Measurements from ENCODE around the gene ITPRIPL1. TPM values are rescaled to one million over a fixed set of nuclear protein-coding genes. Genes with fewer than 3 reads are reported as not detected.

The ITPRIPL1 gene
- total RNA-seq, 2 donors from 2014 or later, result 15.5 to 28.2 TPM

DNA sequence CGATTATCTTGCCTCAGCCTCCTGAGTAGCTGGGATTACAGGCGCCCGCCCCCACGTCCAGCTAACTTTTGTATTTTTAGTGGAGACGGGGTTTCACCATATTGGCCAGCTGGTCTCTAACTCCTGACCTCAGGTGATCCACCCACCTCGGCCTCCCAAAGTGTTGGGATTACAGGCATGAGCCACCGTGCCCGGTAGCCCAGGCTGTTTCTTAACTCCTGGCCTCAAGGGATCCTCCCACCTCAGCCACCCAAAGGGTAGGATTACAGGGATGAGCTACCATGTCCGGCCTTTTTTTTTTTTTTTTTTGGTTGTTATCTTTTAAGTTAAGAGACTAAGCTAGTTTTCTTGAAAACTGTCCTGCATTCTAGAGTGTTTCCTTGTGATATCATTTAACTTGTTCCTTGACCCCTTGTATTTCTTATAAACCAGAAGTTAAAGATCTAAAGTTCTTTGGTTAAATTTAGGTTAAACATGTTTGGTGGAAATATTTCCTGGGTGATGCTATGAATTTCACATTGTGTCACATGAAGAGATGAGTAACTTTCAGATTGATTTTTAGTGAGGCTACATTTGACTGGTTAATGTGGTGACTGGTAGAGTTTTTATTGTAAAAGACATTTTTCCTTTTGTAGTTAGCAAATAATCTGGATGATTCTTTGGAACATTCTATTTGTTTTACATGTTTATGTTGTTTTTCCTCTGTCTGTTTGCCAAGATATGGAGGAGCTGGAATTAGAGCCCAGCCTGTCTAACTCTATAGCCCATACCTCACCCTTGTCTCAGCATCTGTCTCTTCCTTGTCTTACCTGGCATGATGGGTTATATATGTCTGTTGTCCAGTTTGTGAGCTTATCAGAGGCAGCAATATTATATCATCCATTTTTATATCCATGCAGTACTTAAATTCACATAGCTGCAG is 15.6 kb downstream of the ITPRIPL1 start:
- Mint-ChIP-seq H3K36me3 (peaks cover 57 to 79% of the 10 kb centered on the region in 2 donors), H3K27ac (peak overlapping the region; percentile 73 to 96), H3K9me3 (no peaks in the 10 kb centered on the region)
- DNase-seq (ENCODE audit: low spot score in 2 of 2), result no peak
- ATAC-seq, result peak; percentile 45 to 73

DNA sequence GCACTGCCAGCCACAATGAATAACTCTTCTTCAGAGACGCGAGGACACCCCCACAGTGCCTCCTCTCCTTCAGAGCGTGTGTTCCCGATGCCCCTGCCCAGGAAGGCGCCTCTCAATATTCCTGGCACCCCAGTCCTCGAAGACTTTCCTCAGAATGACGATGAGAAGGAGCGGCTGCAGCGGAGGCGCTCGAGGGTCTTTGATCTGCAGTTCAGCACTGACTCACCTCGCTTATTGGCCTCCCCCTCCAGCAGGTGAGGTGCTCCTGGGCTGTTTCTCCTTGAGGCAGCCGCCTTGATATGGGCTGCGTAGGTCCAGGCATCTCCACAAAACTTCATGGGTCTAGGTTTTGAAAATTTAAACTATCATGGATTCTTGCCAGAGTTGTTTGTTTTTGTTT is 16.5 kb downstream of the ITPRIPL1 start:
- H3K9me3 Mint-ChIP-seq, result no peaks in the 10 kb centered on the region
- peak overlapping the region; percentile 73 to 86 for H3K27ac Mint-ChIP-seq
- ATAC-seq (no peak), DNase-seq (ENCODE audit: low spot score in 2 of 2) (no peak)
- H3K36me3 Mint-ChIP-seq, result peaks cover 57 to 80% of the 10 kb centered on the region in 2 donors

DNA sequence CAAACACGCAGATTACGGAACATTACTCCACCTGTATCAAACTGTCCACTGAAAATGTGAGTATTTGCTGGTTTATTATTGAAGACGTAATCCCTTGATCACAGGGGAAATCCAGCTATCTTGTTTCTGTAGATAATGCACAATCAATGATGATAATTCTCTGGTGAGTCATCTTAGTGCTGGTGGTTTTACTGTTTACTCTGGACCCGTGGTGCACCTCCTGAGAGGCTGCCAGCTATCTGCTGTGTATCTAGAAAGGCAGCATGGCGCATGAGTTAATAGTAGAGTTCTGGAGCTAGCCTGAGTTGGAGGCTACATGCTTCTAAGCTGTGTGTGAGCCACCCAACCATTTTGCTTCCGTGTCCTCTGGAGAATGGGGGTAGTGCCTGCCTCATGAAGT is 17.0 kb downstream of the ITPRIPL1 start:
- Mint-ChIP-seq H3K36me3 (peaks cover 54 to 82% of the 10 kb centered on the region in 2 donors), H3K9me3 (no peaks in the 10 kb centered on the region), H3K27ac (peak overlapping the region in 1 of 2 donors; percentile 86)
- no peak for DNase-seq (ENCODE audit: low spot score in 2 of 2)
- ATAC-seq, result peak; percentile 60 to 80

DNA sequence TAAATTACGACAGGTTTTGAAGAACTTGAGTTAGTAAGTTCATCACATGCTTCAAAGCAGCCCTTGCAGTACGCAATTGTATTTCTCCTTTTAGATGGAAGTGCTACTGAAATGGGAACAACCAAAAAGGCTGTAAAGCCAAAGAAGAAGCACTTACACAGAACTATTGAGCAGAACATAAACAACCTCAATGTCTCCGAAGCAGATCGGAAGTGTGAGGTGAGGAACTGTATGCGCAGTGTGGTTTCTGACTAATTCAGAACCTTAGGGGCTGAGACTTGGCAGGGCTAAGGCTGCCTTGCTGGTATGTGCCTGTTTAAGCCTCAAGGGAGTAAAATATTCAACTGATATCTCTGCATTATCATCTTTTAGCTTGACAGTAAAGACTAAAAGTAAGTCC is 18.9 kb downstream of the ITPRIPL1 start:
- Mint-ChIP-seq H3K9me3 (no peaks in the 10 kb centered on the region), H3K36me3 (peaks cover 54 to 79% of the 10 kb centered on the region in 2 donors), H3K27ac (no peak overlapping the region)
- DNase-seq (ENCODE audit: low spot score in 2 of 2) (no peak), ATAC-seq (peak; percentile 36 to 64)

DNA sequence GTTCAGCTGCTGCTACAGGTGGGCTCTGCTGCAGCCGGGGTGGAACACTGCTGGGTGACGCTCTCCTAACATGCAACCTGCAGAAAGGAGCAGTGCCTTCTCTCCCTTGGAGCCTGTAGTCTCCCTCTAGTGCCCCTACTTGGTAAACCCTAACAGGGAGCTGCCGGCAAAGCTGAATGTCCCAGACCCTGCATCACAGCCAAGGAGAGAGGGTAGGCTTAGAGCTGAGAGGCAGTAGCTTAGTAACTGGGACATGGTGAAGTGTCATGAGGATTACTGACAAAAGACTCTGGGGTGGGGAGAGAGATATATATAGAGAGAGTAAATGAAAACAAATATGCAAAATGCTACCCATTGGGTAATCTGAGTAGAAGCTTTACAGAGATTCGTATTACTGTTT is 20.3 kb downstream of the ITPRIPL1 start:
- H3K36me3 Mint-ChIP-seq, result peaks cover 58 to 74% of the 10 kb centered on the region in 2 donors
- no peak overlapping the region for H3K27ac Mint-ChIP-seq
- no peaks in the 10 kb centered on the region for H3K9me3 Mint-ChIP-seq
- ATAC-seq, result no peak
- no peak for DNase-seq (ENCODE audit: low spot score in 2 of 2)

DNA sequence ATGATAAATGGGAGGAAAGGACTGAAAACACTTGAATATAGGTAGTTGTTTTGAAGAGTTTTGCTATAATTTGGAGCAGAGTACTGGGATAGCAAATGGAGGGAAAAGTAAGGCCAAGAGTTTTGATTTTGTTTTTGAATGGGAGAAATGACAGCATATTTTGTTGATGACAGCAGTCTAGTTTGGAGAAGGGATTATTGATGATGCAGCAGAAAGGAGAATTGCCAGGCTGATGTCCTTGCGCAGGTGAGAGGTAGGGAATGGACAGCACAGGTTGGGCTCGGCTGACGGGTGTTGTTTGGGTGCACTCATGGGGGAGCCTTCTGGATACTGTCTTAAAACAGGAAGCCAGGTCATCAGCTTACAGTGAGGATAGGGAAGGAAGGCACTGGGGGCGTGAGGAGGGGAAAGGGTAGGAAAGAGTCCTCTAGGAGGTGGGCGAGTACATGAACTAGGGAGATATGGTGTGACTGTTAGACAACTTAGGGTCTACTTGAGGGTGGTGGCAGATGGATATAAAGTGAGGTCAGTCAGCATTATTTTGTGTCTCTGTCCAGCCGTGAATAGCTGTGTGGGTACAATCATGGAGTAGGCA is 20.8 kb downstream of the ITPRIPL1 start:
- Mint-ChIP-seq H3K9me3 (no peaks in the 10 kb centered on the region), H3K27ac (peak overlapping the region in 1 of 2 donors; percentile 16), H3K36me3 (peaks cover 58 to 77% of the 10 kb centered on the region in 2 donors)
- ATAC-seq, result no peak
- DNase-seq (ENCODE audit: low spot score in 2 of 2), result no peak

DNA sequence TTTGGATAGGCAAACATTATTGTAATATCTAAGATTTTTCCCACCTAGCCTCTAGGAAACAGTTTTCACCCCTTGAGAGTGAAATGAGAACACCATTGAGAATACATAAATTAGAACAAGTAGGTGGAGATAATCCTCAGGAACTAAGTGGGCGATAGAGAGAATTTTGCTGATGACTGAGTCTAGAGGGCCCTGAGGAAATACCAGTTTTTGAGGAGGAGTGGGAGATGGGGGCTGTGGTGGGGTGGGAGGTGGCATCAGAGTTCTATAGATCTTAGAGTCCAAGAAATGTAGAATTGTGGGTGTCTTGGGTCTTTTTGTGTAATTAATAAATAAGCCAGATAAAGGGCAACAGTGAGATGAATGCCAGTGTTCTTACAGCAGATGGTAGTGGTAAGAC is 22.3 kb downstream of the ITPRIPL1 start:
- ATAC-seq (no peak), DNase-seq (ENCODE audit: low spot score in 2 of 2) (no peak)
- Mint-ChIP-seq H3K36me3 (peaks cover 52 to 72% of the 10 kb centered on the region in 2 donors), H3K9me3 (no peaks in the 10 kb centered on the region), H3K27ac (peak overlapping the region in 1 of 2 donors; percentile 12)

DNA sequence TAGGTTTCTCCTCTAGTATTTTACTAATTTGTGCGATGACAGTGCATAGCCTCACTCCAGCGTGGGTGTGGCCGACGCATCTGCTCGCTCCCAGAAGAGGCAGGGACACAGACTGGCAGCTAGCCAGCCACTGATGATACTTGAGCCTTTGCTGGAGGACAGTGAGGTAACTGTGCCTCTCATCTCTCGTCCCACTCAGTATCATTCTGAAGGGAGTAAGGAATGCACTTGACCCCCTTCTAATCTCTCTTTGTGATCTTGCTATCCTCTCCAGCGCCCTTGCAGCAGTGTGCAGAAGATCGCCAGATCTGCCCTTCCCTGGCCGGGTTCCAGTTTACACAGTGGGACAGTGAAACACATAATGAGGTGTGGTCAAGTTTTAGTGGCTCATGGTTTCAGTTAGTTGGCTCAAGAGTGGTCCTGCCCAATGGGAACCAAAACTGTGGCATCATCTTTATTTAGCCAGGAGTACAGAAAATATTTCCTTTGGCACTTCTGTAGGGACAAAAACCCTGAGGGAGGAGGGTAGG is 28.0 kb downstream of the ITPRIPL1 start:
- H3K27ac Mint-ChIP-seq, result no peak overlapping the region
- H3K36me3 Mint-ChIP-seq, result peaks cover 48 to 51% of the 10 kb centered on the region in 2 donors
- ATAC-seq, result no peak
- no peaks in the 10 kb centered on the region for H3K9me3 Mint-ChIP-seq
- no peak for DNase-seq (ENCODE audit: low spot score in 2 of 2)

DNA sequence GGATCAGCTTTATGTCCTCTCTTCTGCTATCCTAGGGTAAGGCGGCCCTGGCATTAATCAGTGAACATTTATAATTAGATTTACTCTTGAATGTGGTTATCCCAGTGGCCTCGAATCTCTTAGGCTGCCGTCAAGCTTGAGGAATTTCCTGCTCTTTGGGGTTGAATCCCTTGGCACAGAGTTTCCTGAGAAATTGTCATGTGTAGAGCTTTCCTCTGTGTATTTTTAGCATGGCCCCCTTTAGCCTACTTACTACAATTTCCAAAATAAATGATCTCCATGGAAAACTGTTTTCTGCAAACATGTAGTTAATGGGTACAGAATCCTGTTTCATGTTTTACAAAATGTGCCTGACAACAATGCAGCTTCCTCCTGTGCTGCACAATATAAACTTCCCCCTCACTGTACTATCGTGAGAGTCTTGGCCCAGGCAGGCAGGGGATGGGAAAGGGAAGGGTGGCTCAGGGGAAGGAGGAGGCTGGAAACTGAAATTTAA is 28.5 kb downstream of the ITPRIPL1 start:
- Mint-ChIP-seq H3K36me3 (peaks cover 48 to 50% of the 10 kb centered on the region in 2 donors), H3K9me3 (no peaks in the 10 kb centered on the region), H3K27ac (no peak overlapping the region)
- no peak for DNase-seq (ENCODE audit: low spot score in 2 of 2)
- no peak for ATAC-seq

DNA sequence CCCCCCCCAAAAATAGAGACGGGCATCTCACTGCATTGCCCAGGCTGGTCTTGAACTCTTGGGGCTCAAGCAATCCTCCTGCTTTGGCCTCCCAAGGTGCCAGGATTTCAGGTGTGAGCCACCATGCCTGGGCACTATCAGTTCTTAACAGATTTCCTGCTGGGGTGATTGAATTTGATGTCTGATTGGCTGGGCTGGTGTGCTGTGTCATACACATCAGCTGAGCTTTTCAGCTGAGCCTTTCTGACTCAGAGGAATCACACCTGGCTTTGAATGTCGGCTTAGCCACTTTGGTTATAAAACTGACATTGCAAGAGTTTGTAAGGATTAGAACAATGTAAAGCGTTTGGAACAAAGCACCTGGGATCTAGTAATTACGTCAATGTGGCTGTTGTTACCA is 29.4 kb downstream of the ITPRIPL1 start:
- Mint-ChIP-seq H3K36me3 (peaks cover 47 to 51% of the 10 kb centered on the region in 2 donors), H3K9me3 (no peaks in the 10 kb centered on the region), H3K27ac (no peak overlapping the region)
- peak in 1 of 2 donors; percentile 37 for ATAC-seq
- DNase-seq (ENCODE audit: low spot score in 2 of 2), result no peak

DNA sequence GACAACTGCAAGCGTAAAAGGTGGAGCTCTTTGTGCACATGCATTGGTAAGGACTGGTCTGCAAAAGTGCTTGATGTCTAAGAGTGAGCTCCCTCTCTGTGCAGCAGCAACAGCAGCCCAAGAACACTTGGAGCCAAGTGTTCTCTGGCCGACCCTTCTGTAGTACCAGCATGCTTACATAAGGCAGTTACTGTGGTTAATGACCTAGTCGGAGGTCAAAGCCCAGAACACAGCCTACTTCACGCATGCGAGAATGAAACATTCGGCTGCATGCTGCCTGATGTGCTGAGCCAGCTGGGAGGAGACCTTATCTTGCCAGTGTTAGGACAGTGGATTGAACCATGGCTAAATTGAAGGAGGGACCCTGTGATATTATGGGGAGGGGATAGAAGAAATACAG is 31.8 kb downstream of the ITPRIPL1 start:
- Mint-ChIP-seq H3K9me3 (no peaks in the 10 kb centered on the region), H3K27ac (peak overlapping the region in 1 of 2 donors; percentile 66), H3K36me3 (peaks cover 40 to 51% of the 10 kb centered on the region in 2 donors)
- DNase-seq (ENCODE audit: low spot score in 2 of 2) (no peak), ATAC-seq (no peak)

DNA sequence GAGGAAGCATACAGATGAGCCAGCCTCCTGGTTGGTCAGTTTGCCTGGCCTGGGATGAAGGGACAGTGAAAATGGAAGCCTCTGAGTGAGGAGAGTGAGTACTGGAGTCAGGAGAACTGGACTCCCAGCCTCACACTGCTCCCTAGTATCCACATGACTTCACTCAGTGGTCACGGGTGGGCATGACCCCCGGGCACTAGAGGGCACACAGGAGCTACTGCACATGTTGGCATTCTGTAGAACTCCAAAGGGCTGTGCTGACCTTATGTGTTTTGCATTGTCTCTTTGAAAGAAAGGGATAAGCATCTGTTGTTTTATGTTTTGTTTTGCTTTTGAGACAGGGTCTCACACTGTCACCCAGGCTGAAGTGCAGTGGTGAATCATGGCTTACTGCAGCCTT is 34.2 kb downstream of the ITPRIPL1 start:
- DNase-seq (ENCODE audit: low spot score in 2 of 2) (no peak), ATAC-seq (no peak)
- Mint-ChIP-seq H3K9me3 (no peaks in the 10 kb centered on the region), H3K27ac (peak overlapping the region in 1 of 2 donors; percentile 15), H3K36me3 (peaks cover 22 to 46% of the 10 kb centered on the region in 2 donors)

DNA sequence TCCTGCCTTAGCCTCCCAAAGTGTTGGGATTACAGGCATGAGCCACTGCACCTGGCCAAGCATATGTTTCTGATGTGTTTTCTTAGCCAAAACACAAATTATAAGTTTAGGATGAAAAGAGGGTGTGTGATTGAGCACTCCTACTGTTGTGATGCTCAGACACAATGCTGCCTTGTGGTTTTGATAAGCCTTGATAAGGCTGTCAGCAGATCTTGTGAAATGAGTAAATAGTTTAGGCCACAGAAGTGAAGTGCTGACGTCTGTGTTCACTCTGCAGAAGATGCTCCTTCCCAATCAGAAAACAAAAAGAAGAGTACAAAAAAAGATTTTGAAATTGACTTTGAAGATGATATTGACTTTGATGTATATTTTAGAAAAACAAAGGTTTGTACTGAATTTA is 34.7 kb downstream of the ITPRIPL1 start:
- H3K9me3 Mint-ChIP-seq, result no peaks in the 10 kb centered on the region
- no peak overlapping the region for H3K27ac Mint-ChIP-seq
- no peak for DNase-seq (ENCODE audit: low spot score in 2 of 2)
- peaks cover 18 to 46% of the 10 kb centered on the region in 2 donors for H3K36me3 Mint-ChIP-seq
- no peak for ATAC-seq

DNA sequence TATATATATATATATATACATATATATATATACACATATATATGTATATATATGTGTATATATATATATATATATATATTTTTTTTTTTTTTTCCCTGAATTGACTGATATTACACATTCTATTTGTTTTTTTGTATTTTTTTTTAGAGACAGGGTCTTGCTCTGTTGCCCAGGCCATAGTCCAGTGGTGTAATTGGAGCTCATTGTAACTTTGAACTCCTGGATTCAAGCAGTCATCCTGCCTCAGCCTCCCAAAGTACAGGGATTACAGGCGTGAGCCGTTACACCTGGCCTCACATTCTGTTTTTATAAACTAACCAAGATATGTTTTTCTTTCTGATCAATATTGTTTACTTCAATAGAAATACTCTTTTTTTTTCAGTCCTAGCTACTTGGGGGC is 36.6 kb downstream of the ITPRIPL1 start:
- H3K27ac Mint-ChIP-seq, result no peak overlapping the region
- H3K9me3 Mint-ChIP-seq, result no peaks in the 10 kb centered on the region
- DNase-seq (ENCODE audit: low spot score in 2 of 2), result no peak
- no peak for ATAC-seq
- peaks cover 17 to 60% of the 10 kb centered on the region in 2 donors for H3K36me3 Mint-ChIP-seq

DNA sequence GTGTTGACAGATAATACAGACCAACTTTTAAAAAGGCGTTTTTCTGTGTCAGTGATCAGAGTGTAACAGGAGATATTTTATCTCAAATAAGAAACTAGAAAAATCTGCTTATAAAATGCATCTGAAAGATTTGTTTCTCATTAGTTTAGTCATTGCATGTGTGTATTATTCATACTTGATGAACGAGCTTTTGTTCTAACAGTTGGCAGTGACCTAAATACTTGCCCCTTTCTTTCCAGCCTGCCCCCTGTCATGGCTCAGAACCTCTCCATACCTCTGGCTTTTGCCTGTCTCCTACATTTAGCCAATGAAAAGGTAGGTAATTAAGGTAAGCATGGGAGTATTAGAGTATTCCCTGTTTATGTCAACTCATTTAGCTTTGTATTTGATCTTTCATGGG is 44.1 kb downstream of the ITPRIPL1 start:
- Mint-ChIP-seq H3K9me3 (no peaks in the 10 kb centered on the region), H3K27ac (peak overlapping the region in 1 of 2 donors; percentile 22), H3K36me3 (peaks cover 26 to 74% of the 10 kb centered on the region in 2 donors)
- DNase-seq (ENCODE audit: low spot score in 2 of 2) (no peak), ATAC-seq (no peak)

DNA sequence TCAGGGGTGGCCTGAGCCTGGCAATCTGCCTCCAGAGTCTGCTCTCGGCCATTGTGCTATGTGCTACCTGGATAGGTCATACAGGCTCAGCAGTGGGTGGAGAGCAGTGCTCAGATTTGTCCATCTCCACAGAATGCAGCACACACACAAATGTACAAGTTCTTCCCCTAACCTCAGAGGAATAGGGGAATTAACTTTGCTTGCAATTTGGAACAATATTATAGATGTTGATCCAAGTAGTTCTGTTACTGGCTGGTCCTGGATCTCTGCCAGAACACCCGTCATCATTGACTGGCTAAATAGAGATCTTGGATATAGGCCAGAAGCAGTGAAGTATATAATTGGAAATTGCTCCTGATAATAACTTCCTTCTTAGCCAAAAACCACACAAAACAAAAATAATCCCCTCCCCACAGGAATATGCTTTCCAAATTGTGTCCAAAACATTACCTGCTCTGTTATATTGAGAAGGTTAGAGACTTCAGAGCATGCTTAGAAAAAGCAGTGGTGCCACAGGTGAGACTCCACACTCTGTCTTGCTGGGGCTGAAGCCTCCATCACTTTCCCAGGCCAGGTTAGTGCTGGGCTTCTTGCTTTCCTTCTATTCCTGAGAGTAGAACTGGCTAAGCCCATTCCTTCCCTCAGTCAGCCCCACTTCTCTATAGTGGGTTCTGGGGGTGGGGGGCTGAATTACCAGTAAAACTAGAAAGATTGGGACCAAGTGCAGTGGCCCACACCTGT is 49.3 kb downstream of the ITPRIPL1 start:
- DNase-seq (ENCODE audit: low spot score in 2 of 2) (no peak), ATAC-seq (no peak)
- peaks cover 0 to 9% of the 10 kb centered on the region in 2 donors for H3K9me3 Mint-ChIP-seq
- H3K36me3 Mint-ChIP-seq, result peaks cover 13 to 63% of the 10 kb centered on the region in 2 donors
- no peak overlapping the region for H3K27ac Mint-ChIP-seq
